ENCODE results near the gene SAMD9L. TPM values are rescaled to one million over a fixed set of nuclear protein-coding genes. Genes with fewer than 3 reads are reported as not detected.

The SAMD9L gene
- total RNA-seq, 4 donors from 2014 or later, result 10.3 to 19.0 (median 13.3) TPM

DNA sequence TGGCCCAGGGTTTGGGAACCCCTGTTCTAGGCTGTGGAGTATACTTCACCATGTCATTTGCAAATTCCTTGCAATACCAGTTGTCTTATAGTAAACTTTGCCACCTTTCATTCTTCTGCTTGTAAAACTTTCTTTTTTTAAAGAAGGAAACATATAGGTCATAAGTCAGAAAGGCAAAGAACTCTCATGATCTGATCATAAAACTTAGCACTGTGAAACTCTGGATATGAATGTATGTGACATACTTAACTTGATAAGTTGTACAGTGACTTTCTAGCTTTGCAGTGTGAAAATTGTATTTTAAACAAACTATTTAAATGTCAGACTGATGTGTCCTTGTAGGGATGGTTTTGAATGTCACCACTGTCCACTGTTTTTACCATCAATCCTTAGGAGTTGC, 31.0 kb upstream of the SAMD9L start:
- DNase-seq (ENCODE audit: low spot score in 2 of 2), result no peak
- Histone ChIP-seq H3K9me3 (no peaks in the 10 kb centered on the region), H3K27ac (no peak overlapping the region), H3K27me3 (no peaks in the 10 kb centered on the region), H3K4me1 (no peaks in the 10 kb centered on the region), H3K4me3 (no peak overlapping the region), H3K36me3 (no peaks in the 10 kb centered on the region)
- no peak for TF ChIP-seq POLR2A (IDR thresholded peaks at IDR 0.05)
- no peak for TF ChIP-seq EP300 (IDR thresholded peaks at IDR 0.05)
- TF ChIP-seq, protein P1, sequence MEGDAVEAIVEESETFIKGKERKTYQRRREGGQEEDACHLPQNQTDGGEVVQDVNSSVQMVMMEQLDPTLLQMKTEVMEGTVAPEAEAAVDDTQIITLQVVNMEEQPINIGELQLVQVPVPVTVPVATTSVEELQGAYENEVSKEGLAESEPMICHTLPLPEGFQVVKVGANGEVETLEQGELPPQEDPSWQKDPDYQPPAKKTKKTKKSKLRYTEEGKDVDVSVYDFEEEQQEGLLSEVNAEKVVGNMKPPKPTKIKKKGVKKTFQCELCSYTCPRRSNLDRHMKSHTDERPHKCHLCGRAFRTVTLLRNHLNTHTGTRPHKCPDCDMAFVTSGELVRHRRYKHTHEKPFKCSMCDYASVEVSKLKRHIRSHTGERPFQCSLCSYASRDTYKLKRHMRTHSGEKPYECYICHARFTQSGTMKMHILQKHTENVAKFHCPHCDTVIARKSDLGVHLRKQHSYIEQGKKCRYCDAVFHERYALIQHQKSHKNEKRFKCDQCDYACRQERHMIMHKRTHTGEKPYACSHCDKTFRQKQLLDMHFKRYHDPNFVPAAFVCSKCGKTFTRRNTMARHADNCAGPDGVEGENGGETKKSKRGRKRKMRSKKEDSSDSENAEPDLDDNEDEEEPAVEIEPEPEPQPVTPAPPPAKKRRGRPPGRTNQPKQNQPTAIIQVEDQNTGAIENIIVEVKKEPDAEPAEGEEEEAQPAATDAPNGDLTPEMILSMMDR (IDR thresholded peaks at IDR 0.05), result no peak

DNA sequence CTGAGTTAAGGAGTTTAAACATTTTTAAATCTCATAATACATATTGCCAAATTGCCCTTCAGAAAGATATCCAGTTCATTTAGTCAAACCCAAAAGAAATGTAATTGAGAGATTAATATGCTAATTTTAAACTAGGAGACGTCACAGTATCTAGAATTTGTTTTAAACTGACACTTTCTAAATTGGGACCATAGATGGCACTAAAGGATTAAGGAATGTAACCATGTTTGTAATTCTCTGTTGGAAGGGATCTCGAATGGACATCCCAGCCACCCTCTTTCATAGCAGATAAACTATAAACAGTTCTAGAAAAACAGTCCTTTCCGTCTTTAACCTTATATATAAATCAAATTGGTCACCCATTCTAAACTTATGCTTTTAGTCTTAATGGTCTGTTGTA, 30.0 kb upstream of the SAMD9L start:
- Histone ChIP-seq H3K4me1 (no peaks in the 10 kb centered on the region), H3K27me3 (no peaks in the 10 kb centered on the region), H3K36me3 (no peaks in the 10 kb centered on the region), H3K4me3 (no peak overlapping the region), H3K27ac (no peak overlapping the region), H3K9me3 (no peaks in the 10 kb centered on the region)
- WGBS, 2 donors, result 20 to 22% methylated on average over 3 of the region's 3 CpGs
- DNase-seq (ENCODE audit: low spot score in 2 of 2), result no peak
- TF ChIP-seq, protein P1 (IDR thresholded peaks at IDR 0.05), result peak in 1 of 5 experiments; percentile 5
- no peak for TF ChIP-seq POLR2A (IDR thresholded peaks at IDR 0.05)

DNA sequence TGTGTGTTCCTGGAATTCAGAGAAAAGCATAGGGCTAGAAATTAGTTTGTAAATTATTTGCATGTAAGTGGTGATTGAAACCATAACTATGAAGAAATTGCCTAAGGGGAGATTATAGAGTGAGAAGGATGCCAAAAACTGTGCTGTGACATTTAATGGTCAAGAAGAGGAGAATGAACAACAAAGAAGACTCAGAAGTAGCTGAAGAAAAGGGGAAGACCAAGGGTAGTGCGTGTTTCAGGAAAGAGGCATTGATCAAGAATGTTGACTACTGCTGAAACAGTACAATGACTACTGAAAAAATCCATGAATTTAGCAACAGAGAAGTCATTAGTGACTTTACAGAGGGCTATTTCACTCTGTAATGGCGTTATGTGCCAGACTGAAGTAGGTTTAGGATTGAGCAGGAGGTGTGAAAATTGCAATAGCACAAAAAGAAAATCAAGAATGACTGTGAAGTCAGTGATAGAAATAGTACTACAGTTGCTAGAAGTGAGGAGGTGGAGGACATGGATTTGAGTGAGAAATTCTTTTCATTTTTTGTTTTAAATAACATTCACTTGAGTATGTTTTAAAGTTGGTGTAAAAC, 28.9 kb upstream of the SAMD9L start:
- H3K27me3 ChIP-seq, result no peaks in the 10 kb centered on the region
- no peaks in the 10 kb centered on the region for H3K4me1 ChIP-seq
- 43% methylated on average over 2 of the region's 2 CpGs for WGBS, 2 donors

DNA sequence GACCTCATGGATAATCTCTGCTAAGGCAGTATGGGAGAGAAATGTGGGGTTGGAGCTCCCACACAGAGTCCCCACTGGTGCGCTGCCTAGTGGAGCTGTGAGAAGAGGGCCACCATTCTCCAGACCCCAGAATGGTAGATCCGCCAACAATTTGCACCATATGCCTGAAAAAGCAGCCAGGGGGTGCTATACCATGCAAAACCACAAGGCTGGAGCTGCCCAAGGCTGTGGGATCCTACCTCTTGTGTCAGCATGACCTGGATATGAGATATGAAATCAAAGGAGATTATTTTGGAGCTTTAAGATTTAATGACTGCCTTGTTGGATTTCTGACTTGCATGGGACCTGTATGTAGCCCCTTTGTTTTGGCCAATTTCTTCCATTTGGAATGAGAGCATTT, 27.0 kb upstream of the SAMD9L start:
- Histone ChIP-seq H3K9me3 (peaks cover 0 to 21% (median 0%) of the 10 kb centered on the region in 4 donors), H3K36me3 (no peaks in the 10 kb centered on the region), H3K4me1 (no peaks in the 10 kb centered on the region), H3K27ac (no peak overlapping the region), H3K4me3 (no peak overlapping the region), H3K27me3 (no peaks in the 10 kb centered on the region)
- TF ChIP-seq EP300 (IDR thresholded peaks at IDR 0.05), result no peak
- TF ChIP-seq, protein P1 (IDR thresholded peaks at IDR 0.05), result no peak
- TF ChIP-seq POLR2A (IDR thresholded peaks at IDR 0.05), result no peak
- no peak for DNase-seq (ENCODE audit: low spot score in 2 of 2)
- WGBS, 2 donors, result 84 to 93% methylated on average over 2 of the region's 2 CpGs

More for the DNA sequence above, 28.9 kb upstream of the SAMD9L start:
- H3K27ac ChIP-seq, result no peak overlapping the region
- no peak for DNase-seq (ENCODE audit: low spot score in 2 of 2)
- H3K4me3 ChIP-seq, result no peak overlapping the region
- no peak for TF ChIP-seq POLR2A (IDR thresholded peaks at IDR 0.05)
- TF ChIP-seq, protein P1 (IDR thresholded peaks at IDR 0.05), result no peak
- TF ChIP-seq EP300 (IDR thresholded peaks at IDR 0.05), result no peak
- H3K9me3 ChIP-seq, result peaks cover 0 to 4% (median 0%) of the 10 kb centered on the region in 4 donors
- no peaks in the 10 kb centered on the region for H3K36me3 ChIP-seq

DNA sequence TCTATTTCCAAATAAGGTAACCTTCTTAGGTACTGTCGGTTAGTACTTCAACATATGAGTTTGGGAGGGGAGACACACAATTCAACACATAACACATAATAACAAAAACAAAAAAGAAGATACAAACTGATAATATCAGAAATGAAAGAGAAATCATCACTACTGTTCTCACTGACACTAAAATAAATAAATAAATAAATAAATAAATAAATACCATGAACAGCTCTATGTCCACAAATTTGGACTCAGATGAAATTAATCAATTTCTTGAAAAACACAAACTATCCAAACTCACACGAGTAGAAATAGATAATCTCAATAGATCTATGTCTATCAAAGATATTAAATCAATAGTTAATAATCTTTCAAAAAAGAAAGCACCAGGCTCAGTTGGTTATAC, 24.5 kb upstream of the SAMD9L start:
- H3K4me1 ChIP-seq, result no peaks in the 10 kb centered on the region
- TF ChIP-seq EP300 (IDR thresholded peaks at IDR 0.05), result no peak
- H3K36me3 ChIP-seq, result no peaks in the 10 kb centered on the region
- WGBS, 2 donors, result 70 to 76% methylated on average over 2 of the region's 2 CpGs
- H3K9me3 ChIP-seq, result peaks cover 0 to 36% (median 0%) of the 10 kb centered on the region in 4 donors
- H3K27ac ChIP-seq, result no peak overlapping the region
- no peak overlapping the region for H3K4me3 ChIP-seq
- H3K27me3 ChIP-seq, result no peaks in the 10 kb centered on the region
- DNase-seq (ENCODE audit: low spot score in 2 of 2), result no peak
